Measurements from ENCODE around the gene RAB31. TPM values are rescaled to one million over a fixed set of nuclear protein-coding genes. Genes with fewer than 3 reads are reported as not detected.
A peak's percentile ranks its signal among the peaks of the same experiment; 100 is the strongest.

RAB31 gene
- total RNA-seq, 1 donor from 2014 or later: 18.9 TPM

GRCh38 chr18:9711361-9712129 lies 3.4 kb downstream of the RAB31 start:
- Mint-ChIP-seq H3K4me3 (peak overlapping the region; percentile 76), H3K27ac (ENCODE audit: unreplicated experiment) (no peak overlapping the region), H3K9me3 (no peaks in the 10 kb centered on the region), H3K27me3 (ENCODE audit: low read depth) (peaks cover 40% of the 10 kb centered on the region), H3K36me3 (ENCODE audit: low read depth) (no peaks in the 10 kb centered on the region), H3K4me1 (peaks cover 58% of the 10 kb centered on the region)
- no peak for TF ChIP-seq CTCF (conservative IDR thresholded peaks at IDR 0.05)
- DNase-seq (ENCODE audit: low read depth, low spot score): no peak

GRCh38 chr18:9712130-9712577 lies 4.1 kb downstream of the RAB31 start:
- Mint-ChIP-seq H3K4me1 (peaks cover 53% of the 10 kb centered on the region), H3K27me3 (ENCODE audit: low read depth) (peaks cover 34% of the 10 kb centered on the region), H3K36me3 (ENCODE audit: low read depth) (no peaks in the 10 kb centered on the region), H3K9me3 (no peaks in the 10 kb centered on the region), H3K4me3 (peak overlapping the region; percentile 75), H3K27ac (ENCODE audit: unreplicated experiment) (no peak overlapping the region)
- TF ChIP-seq CTCF (conservative IDR thresholded peaks at IDR 0.05): no peak
- no peak for DNase-seq (ENCODE audit: low read depth, low spot score)

- H3K36me3 Mint-ChIP-seq (ENCODE audit: low read depth): peaks cover 2% of the 10 kb centered on the region
- no peak overlapping the region for H3K27ac Mint-ChIP-seq (ENCODE audit: unreplicated experiment)
- peaks cover 49% of the 10 kb centered on the region for H3K4me1 Mint-ChIP-seq
- DNase-seq (ENCODE audit: low read depth, low spot score): no peak
- TF ChIP-seq CTCF (conservative IDR thresholded peaks at IDR 0.05): no peak
- no peaks in the 10 kb centered on the region for H3K9me3 Mint-ChIP-seq
- peaks cover 30% of the 10 kb centered on the region for H3K27me3 Mint-ChIP-seq (ENCODE audit: low read depth)
- H3K4me3 Mint-ChIP-seq: no peak overlapping the region
Observed at GRCh38 chr18:9712611-9713010, 4.5 kb downstream of the RAB31 start.

- Mint-ChIP-seq H3K36me3 (ENCODE audit: low read depth) (peaks cover 2% of the 10 kb centered on the region), H3K4me3 (no peak overlapping the region), H3K27me3 (ENCODE audit: low read depth) (peaks cover 18% of the 10 kb centered on the region), H3K9me3 (no peaks in the 10 kb centered on the region), H3K27ac (ENCODE audit: unreplicated experiment) (peak overlapping the region; percentile 65), H3K4me1 (peaks cover 44% of the 10 kb centered on the region)
- no peak for TF ChIP-seq CTCF (conservative IDR thresholded peaks at IDR 0.05)
- no peak for DNase-seq (ENCODE audit: low read depth, low spot score)
Observed at GRCh38 chr18:9714266-9715087, 6.4 kb downstream of the RAB31 start.

GRCh38 chr18:9715088-9715343 lies 6.9 kb downstream of the RAB31 start:
- peaks cover 13% of the 10 kb centered on the region for H3K27me3 Mint-ChIP-seq (ENCODE audit: low read depth)
- TF ChIP-seq CTCF (conservative IDR thresholded peaks at IDR 0.05): no peak
- no peak overlapping the region for H3K4me3 Mint-ChIP-seq
- no peak for DNase-seq (ENCODE audit: low read depth, low spot score)
- peaks cover 42% of the 10 kb centered on the region for H3K4me1 Mint-ChIP-seq
- peak overlapping the region; percentile 65 for H3K27ac Mint-ChIP-seq (ENCODE audit: unreplicated experiment)
- H3K36me3 Mint-ChIP-seq (ENCODE audit: low read depth): peaks cover 2% of the 10 kb centered on the region
- no peaks in the 10 kb centered on the region for H3K9me3 Mint-ChIP-seq

Data from neural crest cell (in vitro differentiated cells).